ENCODE data around the gene HOPX.
"Not testable (repeated sequence)": the region's sequence is repeated elsewhere in the genome, so short reads cannot be mapped to it uniquely, and the experiment has no call there.

The HOPX gene

DNA sequence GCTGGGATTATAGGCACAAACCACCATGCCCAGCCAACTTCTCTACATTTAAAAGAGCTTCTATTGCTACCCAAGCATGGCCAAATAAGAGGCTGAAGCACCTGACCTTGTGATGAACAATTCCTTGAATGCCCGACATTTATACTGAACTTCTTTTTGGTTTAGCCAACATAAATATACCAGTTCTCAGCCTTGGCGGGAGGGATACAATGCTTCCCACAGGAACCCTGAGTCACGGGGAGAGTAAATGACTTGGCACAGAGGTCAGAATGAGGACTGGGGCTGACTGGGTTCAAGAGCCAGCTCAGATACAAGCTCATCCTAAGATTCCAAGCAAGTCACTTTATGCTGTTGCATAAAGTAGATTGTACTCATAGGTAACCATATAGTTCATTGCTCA is 6.1 kb downstream of the HOPX start:
- no peaks in the 10 kb centered on the region for H3K36me3 Mint-ChIP-seq (ENCODE audit: low read depth)
- H3K27me3 Mint-ChIP-seq (ENCODE audit: low read depth), result peaks cover 25% of the 10 kb centered on the region
- no peak overlapping the region for H3K27ac Mint-ChIP-seq
- H3K4me1 Mint-ChIP-seq (ENCODE audit: low read depth), result no peaks in the 10 kb centered on the region
- H3K4me3 Mint-ChIP-seq, result no peak overlapping the region
- no peaks in the 10 kb centered on the region for H3K9me3 Mint-ChIP-seq

DNA sequence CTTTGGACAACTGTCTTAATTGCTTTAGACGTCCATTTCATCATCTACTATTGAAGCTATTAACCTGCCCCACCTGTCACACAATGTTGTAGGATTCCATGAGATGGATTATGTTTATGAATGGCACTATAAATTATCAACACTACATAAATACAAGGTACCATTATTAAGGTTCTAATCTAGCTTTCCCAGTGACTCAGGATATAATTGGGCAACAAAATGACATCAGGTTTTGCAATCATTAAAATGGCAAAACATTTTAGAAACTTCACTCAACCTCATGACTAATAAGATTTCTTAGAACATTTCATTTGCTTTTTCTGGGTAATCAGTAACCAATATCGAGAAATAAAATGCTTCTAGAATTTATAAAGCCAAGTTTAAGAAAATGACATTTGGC is 9.2 kb downstream of the HOPX start:
- Mint-ChIP-seq H3K4me3 (no peak overlapping the region), H3K36me3 (ENCODE audit: low read depth) (peaks cover 2% of the 10 kb centered on the region), H3K27me3 (ENCODE audit: low read depth) (peaks cover 22% of the 10 kb centered on the region), H3K9me3 (peaks cover 11% of the 10 kb centered on the region), H3K4me1 (ENCODE audit: low read depth) (no peaks in the 10 kb centered on the region), H3K27ac (no peak overlapping the region)

DNA sequence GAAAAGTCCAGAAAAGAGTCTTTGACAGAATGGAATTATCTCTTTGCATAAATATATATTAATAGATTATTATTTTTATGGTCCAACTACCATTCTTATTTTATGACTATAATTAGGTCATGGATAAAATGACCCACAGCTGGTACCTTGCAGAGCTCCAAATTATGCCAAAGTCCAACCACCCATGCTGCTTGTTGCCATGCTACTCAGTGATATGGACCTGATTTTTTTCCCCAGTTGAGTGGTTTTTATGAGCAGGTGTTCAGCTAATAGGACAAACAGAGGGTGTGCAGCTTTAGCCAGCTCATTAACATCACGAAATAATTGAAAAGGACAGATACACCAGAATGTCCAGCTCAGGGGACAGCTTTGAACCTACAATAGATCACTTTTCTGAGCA is 9.7 kb downstream of the HOPX start:
- Mint-ChIP-seq H3K27me3 (ENCODE audit: low read depth) (peaks cover 26% of the 10 kb centered on the region), H3K27ac (no peak overlapping the region), H3K4me1 (ENCODE audit: low read depth) (no peaks in the 10 kb centered on the region), H3K4me3 (no peak overlapping the region), H3K9me3 (peaks cover 11% of the 10 kb centered on the region), H3K36me3 (ENCODE audit: low read depth) (peaks cover 2% of the 10 kb centered on the region)

DNA sequence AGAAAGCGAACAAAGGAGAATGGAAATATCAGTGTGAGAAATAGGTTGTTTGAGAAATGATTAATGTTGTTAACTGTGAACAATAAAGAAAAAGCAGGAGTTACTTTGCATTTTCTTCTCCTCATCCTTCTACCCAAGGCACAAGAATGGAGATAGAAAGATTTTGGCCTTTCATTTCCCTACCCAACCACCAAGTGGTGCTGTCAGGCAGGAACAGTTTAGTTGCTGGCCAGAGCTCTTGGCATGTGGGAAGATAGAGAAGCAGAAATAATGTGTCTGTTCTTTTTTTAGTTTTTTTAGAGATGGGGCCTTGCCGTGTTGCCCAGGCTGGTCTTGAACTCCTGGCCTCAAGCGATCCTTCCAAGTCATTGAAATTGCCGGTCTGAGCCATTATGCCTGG is 12.8 kb downstream of the HOPX start:
- H3K27ac Mint-ChIP-seq, result no peak overlapping the region
- H3K27me3 Mint-ChIP-seq (ENCODE audit: low read depth), result peaks cover 35% of the 10 kb centered on the region
- H3K4me1 Mint-ChIP-seq (ENCODE audit: low read depth), result no peaks in the 10 kb centered on the region
- H3K36me3 Mint-ChIP-seq (ENCODE audit: low read depth), result peaks cover 2% of the 10 kb centered on the region
- H3K4me3 Mint-ChIP-seq, result no peak overlapping the region
- H3K9me3 Mint-ChIP-seq, result peaks cover 11% of the 10 kb centered on the region

DNA sequence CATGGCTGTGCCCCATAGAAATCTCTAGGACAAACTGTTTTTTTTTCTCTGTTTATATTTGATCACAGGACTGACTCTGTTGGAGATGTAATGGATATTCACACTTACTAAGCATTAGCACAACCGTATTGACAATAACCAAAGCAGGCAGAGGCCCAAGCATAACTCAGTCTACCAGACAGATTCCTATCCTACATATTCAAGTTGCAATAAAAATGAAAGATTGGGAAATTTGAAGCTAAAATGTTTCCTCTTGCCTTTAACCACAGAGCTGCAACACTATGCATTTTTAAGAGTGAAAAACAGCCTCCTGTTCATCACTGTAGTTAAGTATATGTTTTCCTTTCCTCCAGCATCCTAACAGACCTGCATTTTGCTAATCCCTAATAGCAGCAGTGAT is 13.7 kb downstream of the HOPX start:
- H3K4me1 Mint-ChIP-seq (ENCODE audit: low read depth); H3K27ac Mint-ChIP-seq; H3K36me3 Mint-ChIP-seq (ENCODE audit: low read depth); H3K4me3 Mint-ChIP-seq: not testable (repeated sequence)
- H3K9me3 Mint-ChIP-seq, result peaks cover 11% of the 10 kb centered on the region
- H3K27me3 Mint-ChIP-seq (ENCODE audit: low read depth), result peaks cover 41% of the 10 kb centered on the region

DNA sequence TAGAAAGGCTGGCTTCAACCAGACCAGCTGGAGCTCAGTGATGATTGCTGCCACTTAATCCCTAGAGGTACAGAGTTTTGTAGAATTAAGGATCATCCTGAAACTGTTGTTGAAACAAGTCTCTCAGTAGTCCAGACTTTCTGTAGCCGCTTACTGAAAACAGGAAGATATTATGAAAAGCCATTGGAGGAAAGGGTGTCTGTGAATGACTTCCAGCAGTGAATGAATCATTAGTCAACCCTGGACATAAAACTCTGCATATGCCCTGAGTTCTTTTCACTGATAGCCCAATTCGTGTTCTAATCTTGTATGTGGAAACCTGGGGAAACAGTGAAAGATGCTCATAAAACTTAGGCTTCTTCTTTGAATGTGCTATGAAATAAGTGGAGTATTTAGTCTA is 14.8 kb downstream of the HOPX start:
- H3K27ac Mint-ChIP-seq, result no peak overlapping the region
- H3K9me3 Mint-ChIP-seq, result peaks cover 11% of the 10 kb centered on the region
- no peaks in the 10 kb centered on the region for H3K4me1 Mint-ChIP-seq (ENCODE audit: low read depth)
- H3K36me3 Mint-ChIP-seq (ENCODE audit: low read depth), result peaks cover 2% of the 10 kb centered on the region
- no peak overlapping the region for H3K4me3 Mint-ChIP-seq
- peaks cover 50% of the 10 kb centered on the region for H3K27me3 Mint-ChIP-seq (ENCODE audit: low read depth)

DNA sequence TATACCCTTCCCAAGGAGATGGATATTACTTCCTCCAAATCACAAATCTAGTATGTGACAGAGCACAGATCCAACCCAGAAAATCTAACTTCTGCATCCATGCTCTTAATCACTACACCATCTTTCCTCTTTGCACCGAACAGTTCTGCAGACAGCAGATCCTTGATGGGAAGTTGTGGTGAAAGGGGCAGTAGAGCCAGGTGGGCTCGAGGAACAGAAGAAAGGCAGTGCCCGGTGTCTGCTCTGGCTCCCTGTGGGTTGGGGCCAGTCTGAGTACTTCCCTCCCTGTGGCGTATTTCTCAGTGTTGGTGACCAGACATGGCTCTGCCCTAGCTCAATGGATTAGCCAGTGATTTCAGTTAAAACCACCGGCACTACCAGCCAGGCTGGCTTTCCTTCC is 15.3 kb downstream of the HOPX start:
- H3K27me3 Mint-ChIP-seq (ENCODE audit: low read depth), result peaks cover 53% of the 10 kb centered on the region
- no peak overlapping the region for H3K4me3 Mint-ChIP-seq
- peaks cover 2% of the 10 kb centered on the region for H3K36me3 Mint-ChIP-seq (ENCODE audit: low read depth)
- H3K4me1 Mint-ChIP-seq (ENCODE audit: low read depth), result no peaks in the 10 kb centered on the region
- no peak overlapping the region for H3K27ac Mint-ChIP-seq
- H3K9me3 Mint-ChIP-seq, result peaks cover 11% of the 10 kb centered on the region

DNA sequence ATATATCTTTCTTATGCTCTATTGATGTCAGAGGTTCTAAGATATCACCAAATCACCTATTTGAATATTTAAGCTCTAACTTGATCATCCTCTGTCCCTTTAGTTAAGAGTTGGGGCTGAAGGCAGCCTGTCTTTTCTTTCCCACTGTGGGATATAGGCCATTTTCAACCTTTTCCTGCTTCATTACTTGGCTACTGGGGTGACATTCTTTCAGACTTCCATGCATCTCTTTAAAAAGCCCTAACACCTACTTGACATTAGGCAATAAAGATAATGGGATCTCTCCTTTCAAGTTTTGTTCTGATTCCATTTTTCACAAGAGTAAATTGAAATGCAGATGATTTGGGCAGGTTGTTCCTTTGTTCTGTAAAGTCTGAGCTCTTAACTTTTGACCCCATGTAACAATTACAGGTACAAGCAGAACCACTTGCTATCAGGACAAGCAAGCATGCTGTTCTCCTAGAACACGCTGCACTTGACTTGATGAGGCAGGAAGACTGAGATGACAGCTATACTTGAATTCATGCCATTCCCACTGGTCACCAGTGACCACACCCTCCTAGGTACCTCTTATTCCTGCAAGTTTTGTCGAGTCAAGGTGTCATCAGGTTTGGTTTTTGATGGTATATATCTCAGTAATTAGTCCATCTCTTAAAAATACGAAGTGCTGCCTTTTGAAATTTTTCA is 18.2 kb downstream of the HOPX start:
- H3K9me3 Mint-ChIP-seq, result peaks cover under 1% of the 10 kb centered on the region
- no peaks in the 10 kb centered on the region for H3K36me3 Mint-ChIP-seq (ENCODE audit: low read depth)
- H3K4me3 Mint-ChIP-seq, result no peak overlapping the region
- H3K4me1 Mint-ChIP-seq (ENCODE audit: low read depth), result peaks cover 3% of the 10 kb centered on the region
- peaks cover 64% of the 10 kb centered on the region for H3K27me3 Mint-ChIP-seq (ENCODE audit: low read depth)
- no peak overlapping the region for H3K27ac Mint-ChIP-seq

DNA sequence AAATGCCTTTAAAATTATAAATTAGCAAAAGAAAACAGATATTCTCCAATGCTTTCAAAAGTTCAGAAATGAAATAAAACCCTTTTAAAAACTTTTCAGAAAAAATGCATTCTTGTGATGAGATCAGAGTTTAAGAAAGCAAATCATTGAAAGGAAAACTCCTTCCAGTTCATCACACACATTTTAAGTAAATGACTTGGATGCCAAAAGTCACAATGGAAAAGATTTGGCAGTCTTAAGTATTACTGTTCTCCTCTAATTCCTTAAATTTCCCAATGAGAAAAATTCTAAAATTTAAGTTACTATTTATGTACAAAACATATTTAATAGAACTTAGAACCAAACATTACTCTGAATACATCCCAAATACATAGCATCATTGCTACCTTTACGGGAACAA is 21.1 kb downstream of the HOPX start:
- H3K27ac Mint-ChIP-seq, result no peak overlapping the region
- no peak overlapping the region for H3K4me3 Mint-ChIP-seq
- no peaks in the 10 kb centered on the region for H3K9me3 Mint-ChIP-seq
- peaks cover 3% of the 10 kb centered on the region for H3K36me3 Mint-ChIP-seq (ENCODE audit: low read depth)
- H3K4me1 Mint-ChIP-seq (ENCODE audit: low read depth), result peaks cover 19% of the 10 kb centered on the region
- peaks cover 51% of the 10 kb centered on the region for H3K27me3 Mint-ChIP-seq (ENCODE audit: low read depth)

DNA sequence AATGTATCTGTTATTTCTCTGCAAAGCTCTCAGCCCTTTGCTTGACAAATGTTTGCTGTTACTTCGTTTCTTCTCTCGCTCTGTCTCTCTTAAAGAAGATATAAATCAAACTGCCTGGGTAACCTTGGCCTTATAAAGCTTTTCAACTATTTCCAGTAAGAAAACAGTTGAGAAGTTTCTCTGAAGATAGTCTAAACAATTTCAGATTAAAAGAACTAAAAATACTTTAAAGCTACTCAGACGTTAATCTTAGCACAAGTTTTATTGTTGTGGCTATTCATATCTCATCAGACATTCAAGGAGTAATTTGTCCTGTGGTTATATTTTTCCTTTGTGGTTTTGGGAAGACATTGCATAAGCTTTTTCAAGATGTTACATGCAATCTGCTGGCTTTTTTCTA is 22.6 kb downstream of the HOPX start:
- Mint-ChIP-seq H3K9me3 (no peaks in the 10 kb centered on the region), H3K4me3 (no peak overlapping the region), H3K27ac (no peak overlapping the region), H3K27me3 (ENCODE audit: low read depth) (peaks cover 45% of the 10 kb centered on the region), H3K36me3 (ENCODE audit: low read depth) (peaks cover 6% of the 10 kb centered on the region), H3K4me1 (ENCODE audit: low read depth) (peaks cover 32% of the 10 kb centered on the region)

DNA sequence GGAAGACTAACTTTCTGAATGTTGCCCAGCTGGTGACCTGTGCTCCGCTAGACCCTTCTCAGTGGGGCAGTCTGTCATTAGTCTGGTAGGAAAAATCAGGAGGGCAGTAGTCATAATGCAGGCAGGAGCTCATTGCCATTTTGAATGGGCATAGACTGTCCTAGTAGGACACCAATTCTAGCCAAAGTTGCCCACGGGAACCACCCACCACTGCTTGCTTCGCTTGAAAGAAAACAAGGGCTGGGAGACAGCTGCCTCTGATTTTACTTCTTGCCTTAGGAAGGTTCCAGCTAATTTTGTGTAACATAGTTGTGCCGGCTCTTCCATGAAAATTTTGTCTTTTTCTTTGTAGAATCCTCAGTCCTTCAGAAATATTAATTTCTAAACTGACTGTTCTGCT is 23.3 kb downstream of the HOPX start:
- no peaks in the 10 kb centered on the region for H3K9me3 Mint-ChIP-seq
- H3K27me3 Mint-ChIP-seq (ENCODE audit: low read depth), result peaks cover 42% of the 10 kb centered on the region
- H3K27ac Mint-ChIP-seq, result no peak overlapping the region
- H3K36me3 Mint-ChIP-seq (ENCODE audit: low read depth), result peaks cover 6% of the 10 kb centered on the region
- peaks cover 36% of the 10 kb centered on the region for H3K4me1 Mint-ChIP-seq (ENCODE audit: low read depth)
- H3K4me3 Mint-ChIP-seq, result peak overlapping the region; percentile 59

DNA sequence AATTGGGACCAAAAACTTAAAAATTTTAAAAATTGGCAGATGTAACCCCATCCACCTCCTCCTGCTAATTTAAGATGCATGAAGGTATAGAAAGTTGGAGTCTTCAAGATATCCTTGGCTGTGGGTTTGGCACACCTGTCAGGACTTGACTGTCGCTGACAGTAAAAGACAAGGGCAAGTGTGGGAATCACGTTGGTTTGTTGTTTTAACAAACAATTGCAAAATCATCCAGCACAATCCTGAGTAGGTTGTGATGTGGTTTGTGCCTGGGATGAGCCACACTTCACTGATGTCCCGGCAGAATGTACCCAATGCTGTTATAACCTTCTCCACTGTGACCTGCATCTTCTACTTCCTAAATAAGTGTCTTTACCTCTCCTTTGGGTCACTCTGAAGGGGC is 24.0 kb downstream of the HOPX start:
- Mint-ChIP-seq H3K27ac (peak overlapping the region; percentile 62), H3K4me3 (peak overlapping the region; percentile 59), H3K27me3 (ENCODE audit: low read depth) (peaks cover 39% of the 10 kb centered on the region), H3K9me3 (no peaks in the 10 kb centered on the region), H3K4me1 (ENCODE audit: low read depth) (peaks cover 42% of the 10 kb centered on the region), H3K36me3 (ENCODE audit: low read depth) (peaks cover 8% of the 10 kb centered on the region)

DNA sequence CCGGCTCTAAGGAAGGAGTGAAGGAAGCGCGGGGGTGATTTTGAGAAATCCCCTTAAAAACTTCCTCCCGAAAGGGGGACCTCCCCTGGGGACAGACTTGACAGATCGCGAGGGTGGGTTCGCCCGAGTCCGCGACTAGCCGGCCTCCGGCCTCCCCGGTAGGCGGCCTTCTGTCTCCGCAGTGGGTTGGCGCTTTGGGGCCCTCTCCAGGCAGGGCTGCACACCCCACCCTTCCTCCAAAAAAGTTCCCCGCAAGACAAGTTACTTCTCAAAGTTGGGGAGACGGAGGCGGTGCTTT is 24.8 kb downstream of the HOPX start:
- Mint-ChIP-seq H3K27me3 (ENCODE audit: low read depth) (peaks cover 30% of the 10 kb centered on the region), H3K9me3 (no peaks in the 10 kb centered on the region), H3K27ac (peak overlapping the region; percentile 29), H3K36me3 (ENCODE audit: low read depth) (peaks cover 12% of the 10 kb centered on the region), H3K4me3 (peak overlapping the region; percentile 81), H3K4me1 (ENCODE audit: low read depth) (peaks cover 48% of the 10 kb centered on the region)

DNA sequence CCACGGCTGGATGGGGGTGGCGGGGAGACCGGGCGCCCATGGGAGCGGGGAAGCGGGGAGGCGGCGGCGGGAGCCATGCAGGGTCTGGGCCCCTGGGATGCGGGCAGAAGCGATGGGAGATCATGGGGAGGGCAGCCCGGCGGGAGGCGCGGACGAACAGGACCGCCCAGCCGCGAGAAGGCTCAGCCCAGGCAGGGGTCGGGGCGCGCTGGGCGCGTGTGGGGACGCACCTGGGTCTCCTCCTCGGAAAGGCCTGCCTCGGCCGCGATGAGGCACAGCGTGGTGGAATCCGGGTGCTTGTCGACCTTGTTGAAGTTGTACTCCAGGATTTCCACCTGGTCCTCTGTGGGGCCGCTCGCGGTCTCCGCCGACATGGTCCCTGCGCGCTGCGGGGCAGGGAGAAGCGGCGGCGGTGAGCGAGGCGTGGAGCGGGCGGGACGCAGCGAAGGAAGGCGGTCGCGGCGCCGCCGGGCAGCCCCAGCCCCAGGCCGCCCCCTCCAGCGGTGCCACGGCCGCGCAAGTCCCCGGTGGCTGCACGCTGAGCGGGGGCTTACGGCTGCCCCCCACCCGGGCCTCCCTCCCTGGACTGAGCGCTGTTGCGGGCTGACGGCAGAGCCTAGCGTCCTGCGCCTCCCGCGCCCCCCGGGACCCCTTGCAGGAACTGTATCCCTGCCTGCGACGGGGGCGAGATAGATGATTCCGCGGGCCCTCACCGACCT is 25.3 kb downstream of the HOPX start:
- H3K27ac Mint-ChIP-seq, result peak overlapping the region; percentile 75

DNA sequence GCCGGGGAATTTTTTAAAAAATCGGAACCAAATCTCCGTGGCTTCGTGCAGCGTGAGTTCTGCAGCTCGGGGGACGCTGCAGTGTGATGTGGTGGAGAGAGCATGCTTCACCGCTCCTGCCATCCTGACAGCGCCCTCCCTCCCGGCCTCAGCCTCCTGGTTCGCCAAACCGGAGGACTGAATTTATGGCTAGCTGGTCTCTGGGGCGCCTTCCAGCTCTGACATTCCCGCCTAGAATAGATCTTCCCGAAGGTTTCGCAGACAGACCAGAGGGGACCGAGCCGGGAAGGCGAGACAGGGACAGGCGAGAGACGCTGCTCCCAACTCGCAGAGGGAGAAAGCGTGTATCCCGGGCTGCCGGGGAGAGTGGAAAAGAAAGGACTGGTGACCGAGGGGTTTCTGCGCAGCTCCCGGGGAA is 25.9 kb downstream of the HOPX start:
- Mint-ChIP-seq H3K36me3 (ENCODE audit: low read depth) (peaks cover 18% of the 10 kb centered on the region), H3K27ac (peak overlapping the region; percentile 75), H3K4me3 (peak overlapping the region; percentile 93), H3K9me3 (no peaks in the 10 kb centered on the region), H3K27me3 (ENCODE audit: low read depth) (peaks cover 23% of the 10 kb centered on the region), H3K4me1 (ENCODE audit: low read depth) (peaks cover 58% of the 10 kb centered on the region)

More for the DNA sequence above, 25.3 kb downstream of the HOPX start:
- peaks cover 16% of the 10 kb centered on the region for H3K36me3 Mint-ChIP-seq (ENCODE audit: low read depth)
- H3K4me1 Mint-ChIP-seq (ENCODE audit: low read depth), result peaks cover 52% of the 10 kb centered on the region
- peak overlapping the region; percentile 93 for H3K4me3 Mint-ChIP-seq
- H3K9me3 Mint-ChIP-seq, result no peaks in the 10 kb centered on the region
- H3K27me3 Mint-ChIP-seq (ENCODE audit: low read depth), result peaks cover 27% of the 10 kb centered on the region

Measured in T-helper 1 cell treated with Interleukin-12 subunit alpha and Interleukin-12 subunit beta and Interleukin-4 antibody, amounts not matched to agents 30 μg/mL and 1 μg/mL, for 36 hours (primary cell).